ENCODE results near the gene FOXP1.

- TF ChIP-seq CTCF (IDR thresholded peaks at IDR 0.05; ENCODE audit: low read depth, low read length, poor library complexity, severe bottlenecking) (no peak), EZH2phosphoT487 (IDR thresholded peaks at IDR 0.05; ENCODE audit: borderline replicate concordance, low read length) (no peak)
Observed at GRCh38 chr3:71203727-71204488, 379.6 kb downstream of the FOXP1 start.
